GM12873 (cell line): ENCODE measurements around the gene TBX15.

ENCODE experiments used
- TF ChIP-seq, protein P1 (sequence below): IDR thresholded peaks from 2 replicates; pipeline ENCODE4 v1.5.1; 2012; ENCODE audit warnings: low read depth, mild to moderate bottlenecking, moderate library complexity, low read length, control low read depth; ENCODE audit not compliant: insufficient read depth; ENCODE audit errors: missing control alignments

TBX15 gene

DNA sequence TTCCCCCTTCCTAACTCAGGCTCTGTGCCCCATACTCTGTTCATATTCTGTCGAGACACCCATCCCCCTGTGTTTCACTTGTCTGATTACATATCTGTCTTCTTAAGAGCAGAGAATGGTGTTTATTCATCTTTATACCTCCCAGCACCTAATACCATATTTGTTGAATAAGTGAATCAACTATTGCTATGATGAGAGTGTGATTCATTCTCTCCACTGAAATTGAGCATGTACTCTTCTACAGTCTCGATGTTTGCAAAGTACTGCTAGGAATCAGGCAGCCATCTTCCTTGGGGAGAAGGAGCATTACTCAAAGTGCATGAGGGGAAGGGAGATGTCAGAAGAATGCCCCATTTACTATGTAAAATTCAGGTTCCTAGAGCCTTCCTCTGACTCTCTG is 27.0 kb downstream of the TBX15 start:
- TF ChIP-seq, protein P1, sequence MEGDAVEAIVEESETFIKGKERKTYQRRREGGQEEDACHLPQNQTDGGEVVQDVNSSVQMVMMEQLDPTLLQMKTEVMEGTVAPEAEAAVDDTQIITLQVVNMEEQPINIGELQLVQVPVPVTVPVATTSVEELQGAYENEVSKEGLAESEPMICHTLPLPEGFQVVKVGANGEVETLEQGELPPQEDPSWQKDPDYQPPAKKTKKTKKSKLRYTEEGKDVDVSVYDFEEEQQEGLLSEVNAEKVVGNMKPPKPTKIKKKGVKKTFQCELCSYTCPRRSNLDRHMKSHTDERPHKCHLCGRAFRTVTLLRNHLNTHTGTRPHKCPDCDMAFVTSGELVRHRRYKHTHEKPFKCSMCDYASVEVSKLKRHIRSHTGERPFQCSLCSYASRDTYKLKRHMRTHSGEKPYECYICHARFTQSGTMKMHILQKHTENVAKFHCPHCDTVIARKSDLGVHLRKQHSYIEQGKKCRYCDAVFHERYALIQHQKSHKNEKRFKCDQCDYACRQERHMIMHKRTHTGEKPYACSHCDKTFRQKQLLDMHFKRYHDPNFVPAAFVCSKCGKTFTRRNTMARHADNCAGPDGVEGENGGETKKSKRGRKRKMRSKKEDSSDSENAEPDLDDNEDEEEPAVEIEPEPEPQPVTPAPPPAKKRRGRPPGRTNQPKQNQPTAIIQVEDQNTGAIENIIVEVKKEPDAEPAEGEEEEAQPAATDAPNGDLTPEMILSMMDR = no peak

DNA sequence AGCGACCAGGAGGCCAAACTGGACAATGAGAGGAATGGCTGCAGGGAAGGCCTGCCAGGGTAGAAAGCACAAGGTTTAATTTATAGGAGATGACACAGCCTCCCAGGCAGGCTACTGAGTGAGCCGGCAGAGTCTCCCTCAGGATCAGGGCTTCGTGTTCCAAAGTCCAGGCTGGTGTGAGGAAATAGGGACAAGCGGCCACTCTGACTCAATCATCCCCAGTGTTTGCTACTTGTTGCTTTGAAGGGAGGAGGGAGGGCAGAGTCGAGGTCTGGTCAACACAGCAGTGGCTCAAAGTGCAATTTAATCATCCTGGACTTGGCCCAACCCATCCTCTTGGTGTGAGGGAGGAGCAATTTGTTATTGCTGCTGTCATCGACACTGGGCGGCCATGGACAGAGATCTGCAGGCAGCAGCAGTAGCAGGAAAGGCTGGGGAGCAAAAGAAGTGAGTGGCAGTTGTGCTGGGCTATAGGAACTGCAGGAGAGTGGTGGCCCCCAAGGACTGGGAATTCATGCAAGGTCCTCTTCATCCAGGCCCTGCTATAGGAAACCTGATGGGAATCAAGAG is 27.5 kb downstream of the TBX15 start:
- TF ChIP-seq, protein P1 = no peak

DNA sequence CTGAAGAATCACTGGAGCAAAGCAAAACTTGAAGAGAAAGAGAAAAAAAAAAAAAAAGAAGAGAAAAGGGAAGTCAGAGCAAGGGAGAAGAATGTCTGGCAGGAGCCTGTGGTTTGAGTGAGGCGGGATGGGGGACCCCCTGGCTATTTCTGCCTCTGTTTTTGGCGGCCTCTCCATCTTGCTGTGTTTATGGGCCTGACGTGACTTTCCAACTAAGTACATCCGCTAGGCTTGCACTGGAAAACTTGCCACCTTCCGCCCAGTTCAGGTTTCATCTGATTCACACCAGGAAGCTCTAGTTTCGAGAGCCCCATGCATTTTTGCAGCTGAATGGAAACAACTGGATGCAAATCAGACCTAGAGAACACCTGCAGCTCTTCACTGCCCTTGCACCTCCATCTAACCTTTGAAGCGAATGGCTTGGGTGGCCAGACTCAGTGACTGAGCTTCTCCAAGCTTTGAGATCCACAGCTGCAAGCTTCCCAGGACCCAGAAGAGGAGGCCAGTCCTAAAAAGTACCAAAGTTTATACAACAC is 28.0 kb downstream of the TBX15 start:
- TF ChIP-seq, protein P1 = no peak

DNA sequence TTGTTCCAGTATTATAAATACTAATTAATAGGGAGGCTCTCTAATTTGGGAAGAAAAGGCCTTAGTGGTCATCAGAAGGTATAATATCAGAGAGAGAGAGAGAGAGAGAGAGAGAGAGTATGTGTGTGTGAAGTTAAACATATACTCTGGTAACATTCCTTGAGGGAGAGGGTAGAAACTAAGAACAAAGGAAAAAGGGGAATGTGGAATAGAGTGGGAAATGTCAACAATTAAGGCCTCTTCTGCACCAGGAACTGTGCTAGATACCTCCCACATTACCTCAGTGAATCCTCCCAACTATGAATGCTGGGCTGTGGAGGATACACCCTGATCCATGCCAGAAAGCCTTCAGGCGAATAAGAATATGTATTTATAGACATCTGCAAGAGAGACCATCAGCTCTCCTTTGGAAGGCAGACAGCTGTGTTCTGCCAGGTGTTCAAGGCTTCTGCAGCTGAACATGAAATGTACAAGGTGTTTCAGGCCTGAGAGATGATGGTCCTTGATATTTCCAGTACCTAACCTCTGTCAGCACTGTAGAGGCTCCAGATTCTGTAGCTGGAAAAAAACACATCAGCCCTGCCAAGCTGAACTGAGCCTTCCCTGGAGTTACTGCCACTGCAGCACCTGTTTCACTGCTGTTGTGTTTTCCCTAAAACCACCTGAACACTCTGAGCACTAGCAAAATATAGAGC is 29.1 kb downstream of the TBX15 start:
- TF ChIP-seq, protein P1 = no peak

DNA sequence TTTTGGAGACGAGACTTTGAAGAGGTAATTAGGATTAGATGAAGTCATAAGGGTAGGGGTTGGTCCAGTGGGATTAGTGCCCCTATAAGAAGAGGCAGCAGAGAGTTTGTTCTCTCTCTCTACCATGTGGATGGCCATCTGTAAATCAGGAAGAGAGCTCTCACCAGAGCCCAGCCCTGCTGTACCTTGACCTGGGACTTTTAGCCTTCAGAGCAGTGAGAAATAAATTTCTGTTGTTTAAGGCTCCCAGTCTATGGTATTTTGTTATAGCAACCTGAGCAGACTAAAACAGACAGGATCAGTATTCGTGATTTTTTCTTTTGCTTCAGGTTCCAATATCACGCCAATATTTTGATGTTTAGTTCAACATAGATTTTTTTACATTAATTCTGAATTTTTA is 30.0 kb downstream of the TBX15 start:
- TF ChIP-seq, protein P1 = no peak

DNA sequence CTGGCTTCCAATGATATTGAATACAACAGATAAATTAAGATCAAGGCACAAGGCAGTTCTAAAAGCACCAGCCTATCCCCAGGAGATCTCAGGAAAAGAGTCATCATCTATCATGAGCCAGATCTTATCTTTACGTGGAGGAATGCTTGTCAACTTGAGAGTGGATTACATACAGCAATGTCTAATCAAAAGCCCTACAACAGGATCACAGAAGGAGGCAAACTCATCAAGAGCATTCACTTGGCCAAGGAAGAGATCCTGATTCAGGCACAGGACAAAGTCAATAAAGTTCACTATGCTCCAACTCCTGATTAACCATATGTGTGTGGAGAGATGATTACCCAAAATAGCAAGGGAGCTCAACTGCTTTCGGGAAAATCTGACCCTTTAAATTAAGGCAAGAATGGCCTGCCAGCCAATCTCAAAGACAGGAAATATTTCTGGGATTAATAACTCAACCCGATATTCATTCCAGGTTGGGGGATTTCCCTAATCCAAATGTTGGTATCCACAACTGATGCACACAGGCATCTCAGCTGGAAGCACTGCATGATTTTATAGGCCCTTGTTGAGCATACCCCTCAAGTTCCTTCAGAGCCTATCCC is 33.7 kb downstream of the TBX15 start:
- TF ChIP-seq, protein P1 = no peak

DNA sequence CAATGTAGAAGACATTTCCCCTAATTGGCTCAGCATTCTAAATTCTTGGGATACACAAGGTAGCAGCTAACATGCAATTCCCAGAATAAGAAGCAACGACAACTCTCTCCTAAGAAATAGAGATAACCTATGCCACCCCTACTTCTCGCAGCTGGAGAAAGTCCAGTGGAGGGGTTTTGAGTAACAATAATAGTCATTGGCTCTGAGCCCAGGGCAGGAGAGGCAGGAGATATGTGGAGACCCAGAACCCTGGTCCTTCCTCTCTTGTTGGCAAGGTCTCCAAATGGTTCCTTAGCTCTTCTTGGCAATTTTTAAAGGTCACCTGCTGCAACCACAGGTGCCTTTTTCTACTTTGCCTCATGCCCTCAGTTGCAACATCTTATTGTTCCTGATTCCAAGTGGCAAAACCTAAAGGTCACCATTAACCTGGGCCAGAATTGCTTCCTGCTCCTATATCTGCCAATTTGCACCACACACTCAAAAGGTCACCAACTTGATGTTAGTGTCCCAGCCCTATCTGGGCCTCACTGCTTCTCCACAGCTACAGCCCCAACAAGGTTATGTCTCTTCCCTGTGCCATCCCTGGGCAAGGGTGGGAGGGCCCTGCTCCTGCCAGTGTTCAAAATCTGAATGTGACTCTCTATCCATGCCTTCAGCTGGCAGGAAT is 36.7 kb downstream of the TBX15 start:
- TF ChIP-seq, protein P1 = no peak
